ENCODE data around the gene PHACTR3.

PHACTR3 gene

DNA sequence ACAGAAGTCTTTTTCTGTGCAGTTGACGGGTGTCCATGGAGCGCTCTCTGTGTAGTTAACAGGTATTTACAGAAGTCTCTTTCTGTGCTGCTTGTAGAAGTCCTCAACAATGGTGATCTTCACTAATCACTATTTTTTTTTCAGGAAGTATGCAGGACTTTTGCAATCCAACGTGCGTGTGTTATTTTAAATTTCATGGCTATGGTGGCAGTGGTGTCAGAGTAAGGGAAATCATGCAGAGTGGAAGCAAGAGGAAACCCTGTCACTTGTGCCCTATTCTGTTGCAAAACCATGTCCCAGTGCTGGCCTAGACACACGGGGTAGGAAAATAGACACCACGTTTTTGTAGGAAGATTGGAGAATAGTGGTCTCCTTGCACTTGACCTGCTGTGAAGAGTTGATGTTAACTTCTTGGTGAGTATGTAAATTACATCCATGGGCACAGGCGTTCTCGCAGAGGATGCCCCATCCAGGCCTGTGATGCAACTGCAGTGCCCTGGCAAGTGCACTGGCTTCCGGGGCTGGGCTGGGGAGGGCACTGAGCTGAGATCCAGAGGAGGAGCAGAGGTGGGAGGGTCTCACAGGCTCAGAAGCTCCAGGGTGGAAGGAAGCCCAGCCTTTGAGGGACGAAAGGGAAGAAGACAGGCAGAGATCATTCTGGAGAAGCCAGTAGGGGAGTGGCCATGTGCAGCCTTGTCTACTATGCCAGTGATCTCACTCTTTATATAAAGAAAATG lies 182.6 kb downstream of the PHACTR3 start:
- no peak for DNase-seq (ENCODE audit: low read depth in 1 of 2, low spot score in 1 of 2)

DNA sequence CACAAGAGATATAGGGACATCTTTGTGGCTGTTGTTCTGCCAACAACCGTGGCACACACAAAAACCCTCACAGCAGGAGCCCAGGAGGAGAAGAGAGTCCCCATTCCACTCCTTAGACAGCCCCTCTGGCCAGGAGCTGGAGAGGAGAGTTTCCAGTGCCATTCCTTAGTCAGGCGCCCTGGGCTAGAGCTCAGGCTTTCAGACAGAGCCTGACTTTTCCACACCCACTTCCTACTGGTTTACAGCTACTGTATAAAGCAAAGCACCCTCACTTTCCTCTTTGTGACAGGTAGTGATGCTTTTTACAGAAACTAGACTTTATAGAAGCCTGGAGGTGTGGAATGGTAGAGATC lies 183.2 kb downstream of the PHACTR3 start:
- no peak for DNase-seq (ENCODE audit: low read depth in 1 of 2, low spot score in 1 of 2)

DNA sequence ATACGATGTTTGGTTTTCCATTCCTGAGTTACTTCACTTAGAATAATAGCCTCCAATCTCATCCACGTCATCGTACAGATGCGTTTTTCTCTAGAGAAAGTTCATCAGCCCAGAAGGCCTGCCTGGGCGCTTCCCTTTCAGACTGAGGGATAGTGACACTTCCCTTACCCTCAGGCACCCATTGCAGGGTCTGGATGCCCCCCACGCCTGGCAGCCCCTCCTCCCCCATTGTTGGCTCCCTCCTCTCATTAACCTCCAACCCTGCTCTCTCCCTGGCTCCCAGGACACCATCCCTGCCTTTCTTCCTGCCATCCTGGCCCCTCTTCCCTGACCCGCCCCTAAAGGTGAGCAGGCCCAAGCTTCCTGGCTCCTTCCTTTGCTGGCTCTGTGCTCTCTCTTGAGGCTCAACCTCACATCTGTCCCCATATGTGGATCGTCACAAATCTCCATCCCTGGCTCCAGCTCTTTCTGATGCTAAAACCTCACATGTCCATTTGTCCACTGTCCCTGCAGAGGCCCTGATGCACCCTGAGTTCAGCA lies 183.9 kb downstream of the PHACTR3 start:
- DNase-seq (ENCODE audit: low read depth in 1 of 2, low spot score in 1 of 2), result no peak

DNA sequence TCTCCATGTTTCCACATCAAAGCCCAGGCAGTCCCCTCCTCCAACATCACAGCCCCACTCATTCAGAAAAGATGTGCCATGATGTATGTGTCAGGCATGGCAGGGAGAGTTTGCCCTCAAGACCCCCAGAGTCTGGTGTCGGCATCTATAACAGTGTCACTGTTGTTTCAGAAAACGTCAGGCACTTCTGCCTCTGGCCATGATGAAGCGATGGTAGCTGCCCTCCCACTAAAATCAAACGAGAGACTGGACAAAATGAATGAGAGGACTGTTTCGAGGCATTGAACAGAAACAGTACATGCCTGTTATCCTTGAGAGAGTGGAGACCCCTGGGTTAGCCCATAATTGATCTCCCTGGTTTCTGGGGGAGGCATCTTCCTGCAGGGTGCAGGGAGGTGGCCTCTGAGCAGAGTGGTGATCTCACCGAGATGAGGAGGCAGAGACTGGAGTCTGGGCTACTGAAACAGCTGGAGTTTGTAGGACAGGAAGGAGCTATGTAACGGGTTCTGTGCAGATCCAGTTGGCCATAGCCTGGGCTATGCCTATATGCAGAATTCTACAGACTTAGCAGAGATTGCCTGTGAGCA lies 184.6 kb downstream of the PHACTR3 start:
- no peak for DNase-seq (ENCODE audit: low read depth in 1 of 2, low spot score in 1 of 2)

DNA sequence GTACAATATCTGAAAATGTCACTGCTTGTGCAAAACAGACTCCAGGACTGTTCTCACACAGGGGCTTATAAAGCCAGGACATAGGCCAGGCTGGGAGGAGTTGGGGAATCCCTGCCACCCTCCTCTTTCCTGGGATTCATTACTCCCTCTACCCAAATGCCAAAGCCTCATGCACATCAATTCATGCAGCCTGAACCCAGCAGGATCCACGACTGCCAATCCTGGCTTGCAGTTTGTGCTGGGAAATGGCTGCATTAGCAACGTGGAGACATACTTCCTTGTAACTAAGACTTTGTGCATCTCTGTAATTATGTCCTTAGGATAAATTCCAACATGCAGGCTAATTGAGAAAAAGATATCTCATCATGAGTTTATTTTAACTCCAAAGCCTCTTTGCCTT lies 185.3 kb downstream of the PHACTR3 start:
- no peak for DNase-seq (ENCODE audit: low read depth in 1 of 2, low spot score in 1 of 2)

DNA sequence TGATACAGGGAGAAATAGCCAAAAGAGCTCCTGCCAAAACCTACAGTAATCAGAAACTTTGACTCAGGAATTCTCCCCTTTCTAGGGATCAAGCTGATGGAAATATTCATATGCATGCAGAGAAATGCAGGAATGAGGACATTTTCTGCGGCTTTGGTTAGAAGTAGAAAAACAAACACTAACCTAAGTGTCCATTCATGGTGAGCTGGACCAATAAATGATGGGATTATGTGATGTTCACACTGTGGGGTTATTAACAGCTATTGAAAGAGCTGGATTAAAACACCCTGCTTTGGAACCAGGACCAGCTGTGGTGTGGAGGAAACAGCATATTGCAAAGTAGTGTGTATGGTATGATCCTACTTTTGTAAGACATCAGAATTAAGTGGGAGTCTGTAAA lies 186.0 kb downstream of the PHACTR3 start:
- no peak for DNase-seq (ENCODE audit: low read depth in 1 of 2, low spot score in 1 of 2)

DNA sequence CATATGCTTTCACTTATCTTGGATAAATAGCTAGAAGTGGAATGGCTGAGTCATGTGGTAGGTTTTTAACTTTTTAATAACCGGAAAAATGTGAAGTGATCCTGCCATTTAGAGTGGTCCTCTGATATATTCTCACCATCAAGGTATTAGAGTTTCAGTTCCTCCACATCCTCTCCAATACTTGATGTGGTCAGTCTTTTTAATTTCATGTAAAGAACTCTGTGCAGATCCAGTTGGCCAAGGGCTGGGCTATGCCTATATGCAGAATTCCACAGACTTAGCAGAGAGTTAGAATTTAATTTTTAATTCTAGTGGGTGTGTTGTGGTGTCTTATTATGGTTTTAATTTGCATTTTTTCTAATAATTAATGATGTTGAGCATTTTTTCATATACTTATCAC lies 188.0 kb downstream of the PHACTR3 start:
- no peak for DNase-seq (ENCODE audit: low read depth in 1 of 2, low spot score in 1 of 2)

DNA sequence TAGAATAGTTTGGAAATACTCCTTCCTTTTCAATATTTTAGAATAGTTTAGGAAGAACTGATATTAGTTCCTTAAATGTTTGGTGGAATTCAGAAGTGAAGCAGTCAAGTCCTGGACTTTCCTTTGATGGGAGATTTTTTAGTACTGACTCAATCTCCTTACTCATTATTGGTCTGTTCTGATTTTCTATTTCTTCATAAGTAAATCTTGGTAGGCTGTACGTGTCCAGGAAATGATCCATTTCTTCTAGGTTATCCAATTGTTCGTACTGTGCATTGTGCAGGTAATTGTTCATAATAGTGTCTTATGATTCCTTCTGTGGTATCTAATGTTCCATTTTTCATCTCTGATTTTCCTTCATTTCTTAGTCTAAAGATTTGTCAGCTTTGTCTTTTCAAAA lies 190.2 kb downstream of the PHACTR3 start:
- DNase-seq (ENCODE audit: low read depth in 1 of 2, low spot score in 1 of 2), result no peak

DNA sequence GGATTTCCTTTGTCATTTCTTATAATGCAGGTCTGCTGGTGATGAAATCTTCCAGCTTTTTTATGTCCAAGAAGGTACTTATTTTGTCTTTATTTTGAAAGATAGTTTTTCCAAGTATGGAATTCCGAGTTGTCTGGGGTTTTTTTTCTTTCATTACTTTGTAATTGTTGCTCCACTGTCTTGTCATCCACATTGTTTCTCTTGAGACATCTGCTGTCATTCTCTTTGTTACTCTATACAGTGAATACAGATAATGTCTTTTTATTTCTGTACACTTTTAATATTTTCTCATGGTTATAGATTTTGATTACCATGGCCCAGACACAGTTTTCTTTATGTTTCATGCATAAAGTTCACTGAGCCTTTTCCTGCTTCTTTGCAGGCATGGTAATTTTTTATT lies 196.0 kb downstream of the PHACTR3 start:
- DNase-seq (ENCODE audit: low read depth in 1 of 2, low spot score in 1 of 2), result no peak

DNA sequence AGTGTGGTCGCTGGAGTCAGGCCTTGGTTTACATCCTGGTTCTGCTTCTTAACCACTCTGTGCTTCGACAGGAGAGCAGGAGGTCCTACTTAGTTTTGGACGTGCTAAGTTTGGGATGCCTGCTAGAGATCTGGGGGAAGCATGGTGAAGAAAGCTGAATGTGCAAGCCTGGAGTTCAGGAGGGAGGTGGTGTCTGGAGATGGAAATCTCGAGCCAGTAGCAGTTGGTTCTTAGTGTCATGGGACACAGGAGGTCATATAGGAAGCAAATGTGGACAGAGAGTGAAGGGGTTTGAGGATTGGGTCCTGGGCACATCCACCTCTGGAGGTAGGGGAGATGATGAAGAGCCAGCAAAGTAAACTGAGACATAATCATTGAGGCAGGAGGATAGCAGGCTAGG lies 197.7 kb downstream of the PHACTR3 start:
- DNase-seq (ENCODE audit: low read depth in 1 of 2, low spot score in 1 of 2), result no peak

DNA sequence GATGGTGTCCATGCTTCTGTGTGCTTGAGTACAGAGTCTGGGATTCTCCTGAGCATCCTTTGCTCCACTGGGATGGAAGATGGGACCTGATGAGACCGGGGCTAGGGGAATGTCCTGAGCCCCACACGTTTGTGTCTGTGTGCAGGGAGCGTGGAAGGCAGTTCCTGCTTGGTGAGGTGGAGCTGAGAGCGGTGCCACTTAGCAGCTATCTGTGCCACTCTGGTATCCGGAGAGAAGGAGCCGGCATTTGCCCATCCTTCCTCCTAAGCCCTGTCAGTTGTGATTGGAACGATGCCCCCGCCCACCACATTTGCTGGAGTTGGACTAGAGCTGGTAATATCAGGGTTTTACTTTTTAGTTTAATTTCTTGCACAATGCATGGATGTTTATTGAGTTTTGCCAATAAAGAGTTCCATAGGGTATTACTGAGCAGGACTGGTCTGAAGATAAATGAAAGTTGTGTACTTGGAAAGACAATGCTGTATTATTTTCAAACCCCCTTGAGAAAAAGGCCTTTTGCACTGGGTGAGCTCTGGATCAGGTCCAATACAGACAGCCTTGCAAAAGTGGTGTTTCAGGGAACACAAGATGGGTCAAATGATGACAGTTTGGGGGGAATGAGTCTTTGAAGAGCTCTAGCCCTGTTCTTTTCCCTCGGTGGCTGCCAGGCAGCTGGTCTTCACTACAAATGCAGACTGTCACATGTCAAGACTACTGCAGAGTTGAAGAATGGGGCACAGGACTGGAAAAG lies 198.3 kb downstream of the PHACTR3 start:
- DNase-seq (ENCODE audit: low read depth in 1 of 2, low spot score in 1 of 2), result no peak

DNA sequence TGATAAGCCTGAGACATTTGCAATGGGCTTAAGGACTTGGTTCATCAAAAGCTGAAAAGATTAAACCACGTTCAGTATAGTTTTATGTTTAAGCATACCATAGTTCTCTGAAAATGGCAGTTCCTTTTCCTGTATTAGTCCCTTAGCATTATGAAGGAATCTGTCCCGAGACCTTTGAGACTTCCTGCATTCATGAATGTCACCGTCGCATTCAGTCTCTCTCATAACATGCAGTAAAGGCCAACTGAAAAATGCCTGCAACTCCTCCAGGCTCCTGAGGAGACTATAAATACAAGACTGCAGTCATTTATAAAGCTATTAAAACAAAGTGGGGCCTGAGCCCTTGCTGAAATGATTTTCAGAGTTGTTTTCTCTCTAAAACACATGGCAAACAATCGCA lies 200.0 kb downstream of the PHACTR3 start:
- no peak for DNase-seq (ENCODE audit: low read depth in 1 of 2, low spot score in 1 of 2)

DNA sequence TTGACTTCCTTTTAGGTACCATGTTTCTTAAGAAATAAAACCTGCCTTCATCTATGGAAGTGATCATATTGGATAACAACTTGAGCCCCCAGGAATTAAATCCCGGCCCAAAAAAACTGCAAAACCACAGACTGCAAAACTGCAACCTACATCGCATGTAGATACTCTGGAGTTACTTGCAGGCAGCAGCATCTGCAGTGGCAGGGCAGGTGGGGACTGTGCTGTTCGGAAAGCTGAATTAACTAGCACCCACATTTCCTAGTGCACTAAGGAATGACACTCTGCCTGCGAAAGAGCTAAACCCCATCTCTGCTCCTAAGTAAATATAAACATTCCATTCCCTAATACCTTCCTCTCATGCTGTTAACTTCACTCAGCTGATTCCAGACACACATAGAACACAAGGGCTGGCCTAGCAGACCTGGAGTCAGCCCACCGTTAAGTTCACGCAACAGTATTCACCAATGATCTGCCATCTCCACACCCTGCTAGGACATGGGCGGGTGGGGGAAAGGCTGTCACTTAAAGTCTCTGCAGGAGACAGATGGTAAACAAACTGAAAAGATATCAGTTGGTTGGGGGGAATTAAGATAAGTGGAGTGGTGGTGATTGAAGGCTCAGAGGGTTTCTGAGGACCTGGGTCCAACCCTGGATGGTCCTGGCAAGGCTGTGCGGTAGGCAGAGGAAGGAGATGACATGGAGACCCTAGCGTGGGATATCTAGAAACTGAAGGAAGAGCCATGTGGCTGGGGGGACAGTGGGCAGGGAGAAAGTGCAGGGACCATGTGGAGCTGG lies 200.7 kb downstream of the PHACTR3 start:
- no peak for DNase-seq (ENCODE audit: low read depth in 1 of 2, low spot score in 1 of 2)

DNA sequence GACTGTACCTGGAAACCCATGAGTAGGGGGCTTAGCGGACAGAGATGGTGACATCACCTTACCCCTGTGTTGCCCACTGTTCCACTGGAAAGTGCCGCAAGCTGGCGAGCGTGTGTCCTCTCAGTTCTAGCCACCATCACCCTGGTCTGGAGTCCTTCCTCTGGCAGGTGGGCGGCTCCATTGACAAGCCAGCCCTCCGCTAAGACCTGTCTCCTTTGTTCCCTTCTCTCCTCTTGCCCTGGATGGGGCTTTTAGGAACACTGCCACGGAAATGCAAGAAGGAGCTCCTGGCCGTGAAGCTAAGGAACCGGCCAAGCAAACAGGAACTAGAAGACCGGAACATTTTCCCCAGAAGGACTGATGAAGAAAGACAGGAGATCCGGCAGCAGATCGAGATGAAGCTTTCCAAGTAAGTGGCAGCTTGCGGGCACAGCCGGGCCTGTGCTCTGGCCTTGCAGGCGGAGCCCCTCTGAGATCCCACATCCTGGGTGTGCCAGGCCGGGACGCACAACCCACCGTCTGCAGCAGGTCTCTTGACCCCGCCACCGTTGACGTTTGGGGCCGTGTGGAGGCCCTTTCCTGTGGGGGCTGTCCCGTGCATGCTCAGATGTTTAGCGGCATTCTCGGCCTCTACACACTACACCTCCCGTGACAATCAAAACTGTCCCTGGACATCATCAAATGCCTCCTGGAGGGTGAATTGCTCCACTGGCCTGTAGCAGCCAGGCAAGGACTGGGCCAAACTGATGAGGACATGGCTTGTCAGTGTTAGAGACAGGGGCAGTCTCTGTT lies 201.6 kb downstream of the PHACTR3 start:
- no peak for DNase-seq (ENCODE audit: low read depth in 1 of 2, low spot score in 1 of 2)

DNA sequence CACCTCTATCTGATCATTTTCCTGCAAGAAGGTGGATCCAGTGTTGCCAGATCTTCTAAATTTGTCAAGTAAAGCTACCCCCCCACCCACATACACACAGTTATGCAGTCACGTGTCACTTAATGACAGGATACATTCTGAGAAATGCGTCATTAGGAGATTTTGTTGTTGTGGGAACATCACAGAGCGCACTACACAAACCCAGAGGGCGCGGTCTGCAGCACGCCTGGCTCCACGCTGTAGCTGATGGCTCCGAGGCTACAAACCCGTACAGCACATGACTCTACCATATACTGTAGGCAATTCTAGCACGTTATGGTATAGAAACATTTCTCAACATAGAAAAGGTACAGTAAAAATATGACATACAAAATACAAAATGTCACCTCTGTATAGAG lies 202.2 kb downstream of the PHACTR3 start:
- no peak for DNase-seq (ENCODE audit: low read depth in 1 of 2, low spot score in 1 of 2)

DNA sequence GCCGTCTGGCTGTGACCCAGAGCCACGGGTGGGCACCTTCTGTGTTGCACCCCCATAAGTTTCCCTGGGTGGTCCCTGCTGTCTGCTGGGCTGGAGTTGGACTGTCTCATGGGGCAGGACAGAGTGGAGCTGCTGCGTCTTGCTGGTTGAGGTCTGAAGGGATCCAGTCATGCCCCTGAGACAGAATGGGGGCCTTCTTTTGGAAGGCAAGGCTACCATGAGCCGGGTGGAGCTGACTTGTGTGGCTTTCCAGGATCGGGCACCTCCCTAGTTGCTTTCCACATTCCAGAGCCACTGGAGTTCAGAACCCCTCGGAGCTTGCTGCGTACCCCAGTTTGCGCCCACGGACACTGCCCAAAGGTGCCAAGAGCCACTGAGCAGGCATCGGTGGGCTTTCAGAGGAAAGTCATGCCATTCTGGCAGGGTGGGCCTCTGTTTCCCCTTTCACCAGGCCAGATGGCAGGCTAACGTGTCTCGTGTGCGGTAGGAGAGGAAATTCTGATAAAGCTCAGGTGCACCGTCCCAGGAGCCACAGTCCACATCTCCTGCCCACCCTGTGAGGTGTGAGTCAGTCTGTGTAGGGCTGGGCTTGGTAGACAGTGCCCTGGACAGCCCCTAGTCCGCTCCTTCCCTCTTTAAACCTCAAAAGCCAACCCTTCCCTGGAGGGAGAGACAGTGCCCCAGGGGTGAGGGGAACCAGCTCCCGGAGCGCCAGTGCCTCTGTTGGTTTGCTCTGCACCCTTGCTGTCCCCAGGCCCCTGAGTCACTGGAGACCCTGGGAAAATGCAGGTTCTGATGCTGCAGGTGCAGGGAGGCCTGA lies 203.8 kb downstream of the PHACTR3 start:
- no peak for DNase-seq (ENCODE audit: low read depth in 1 of 2, low spot score in 1 of 2)

DNA sequence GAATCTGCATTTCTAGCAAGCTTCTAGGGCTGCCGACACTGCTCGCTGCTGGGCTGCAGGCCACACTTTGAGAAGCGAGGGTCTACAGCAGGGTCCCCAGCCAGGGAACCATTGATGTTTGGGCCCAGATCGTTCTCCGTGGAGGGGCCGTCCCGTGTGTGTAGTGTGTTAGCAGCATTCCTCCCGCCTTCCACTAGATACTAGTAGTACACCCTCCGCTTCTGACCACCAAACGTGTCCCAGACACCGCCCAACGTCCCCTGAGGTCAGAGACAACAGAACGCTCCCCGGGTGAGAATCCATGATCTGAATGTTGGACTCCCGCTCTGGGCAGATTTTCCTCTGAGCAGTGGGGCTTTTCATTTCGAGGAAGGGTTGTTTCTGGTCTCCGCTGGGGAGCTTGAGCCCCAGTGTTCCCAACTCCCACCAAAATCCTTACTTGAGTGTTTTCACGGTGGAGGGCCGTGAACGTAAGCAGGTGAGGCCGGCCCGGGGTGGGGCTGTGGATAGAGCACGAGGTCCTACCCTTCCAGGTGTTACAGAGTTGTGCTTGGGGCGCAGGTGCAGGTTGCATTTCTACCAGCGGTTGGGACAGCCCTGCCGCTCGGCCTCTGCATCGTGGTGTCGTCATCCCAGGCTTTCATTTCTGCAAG lies 204.5 kb downstream of the PHACTR3 start:
- no peak for DNase-seq (ENCODE audit: low read depth in 1 of 2, low spot score in 1 of 2)

DNA sequence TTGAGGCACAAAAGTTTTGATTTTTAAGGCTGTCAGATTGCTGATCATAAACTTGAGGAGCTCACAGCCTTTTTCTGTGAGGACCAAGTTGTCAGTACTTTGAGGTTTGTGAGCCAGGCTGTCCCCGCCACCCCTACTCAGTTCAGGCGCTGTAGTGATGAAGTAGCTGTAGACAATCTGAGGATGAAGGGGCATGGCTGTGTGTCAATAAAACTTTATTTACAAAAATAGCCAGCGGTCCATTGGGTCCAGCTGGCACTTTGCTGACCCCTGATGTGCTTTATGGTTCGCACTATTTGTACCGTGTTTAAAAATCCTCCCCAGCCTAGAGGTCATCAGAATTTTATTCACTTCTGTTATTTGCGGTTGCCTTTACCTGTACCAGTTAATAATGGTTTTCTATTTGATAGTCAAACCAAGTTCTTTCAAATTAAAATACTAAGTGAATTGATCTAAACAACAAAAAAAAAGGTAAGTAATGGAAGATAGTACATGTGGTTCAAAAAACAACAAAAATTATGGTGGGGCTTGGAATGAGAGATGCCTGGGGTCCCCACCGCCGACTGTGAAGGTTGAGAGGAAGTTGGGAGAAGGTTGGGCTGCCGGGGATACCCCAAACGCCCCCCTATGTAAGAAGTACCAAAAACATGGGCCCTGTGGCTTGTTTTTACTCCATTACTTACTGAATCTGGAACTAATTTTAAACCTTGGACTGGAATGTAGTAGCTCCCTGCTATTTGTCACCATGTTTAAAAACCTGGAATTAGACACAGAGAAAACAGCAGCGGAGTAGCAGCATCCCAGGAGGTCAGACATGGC lies 205.5 kb downstream of the PHACTR3 start:
- no peak for DNase-seq (ENCODE audit: low read depth in 1 of 2, low spot score in 1 of 2)
